SK-N-SH treated with all-trans-retinoic acid at 6 μM for 48 hours (cell line): ENCODE data around the gene DERA.

Experiments
- OSR1 ChIP-seq: fragments of 250-450 bp; sonication (Bioruptor Pico); IDR thresholded peaks from 2 replicates; pipeline ENCODE4 v1.8.0; 2022; ENCODE audit warnings: moderate library complexity, mild to moderate bottlenecking, inconsistent platforms
- ZFP30 ChIP-seq: fragments of 450-650 bp; formaldehyde crosslinking; IDR thresholded peaks from 2 replicates; pipeline ENCODE4 v1.5.0; 2022; ENCODE audit warnings: mild to moderate bottlenecking, moderate library complexity

DNA sequence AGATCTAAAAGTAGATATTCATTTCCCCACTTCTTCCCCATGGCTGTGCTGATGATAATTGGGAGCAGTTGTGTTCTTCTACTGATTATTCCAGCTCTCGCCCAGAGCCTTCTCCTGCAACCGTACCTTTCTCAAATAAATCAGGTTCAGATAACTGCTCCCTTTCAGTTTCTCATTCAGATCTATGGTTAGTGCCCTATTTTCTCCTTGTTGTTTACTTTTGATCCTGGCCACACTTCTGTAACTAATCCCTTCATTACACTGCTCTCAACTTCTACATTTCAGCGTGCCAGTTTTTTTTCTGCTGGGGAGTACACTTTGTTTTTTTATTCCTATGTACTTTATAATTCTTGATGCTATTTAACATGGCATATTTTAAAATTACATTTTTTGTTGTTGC lies 31.7 kb upstream of the DERA start:
- no peak for TF ChIP-seq OSR1 (CRISPR knock-in tag)
- no peak for TF ChIP-seq ZFP30 (CRISPR knock-in tag)
